GM19395 (cell line): Measurements from ENCODE around the gene CSMD2.

ENCODE experiments used
- ATAC-seq: cut with Tn5 transposase; IDR thresholded peaks from one replicate; pipeline ENCODE4 v1.9.1; 2021; ENCODE audit warnings: mild to moderate bottlenecking, moderate library complexity; ENCODE audit not compliant: unreplicated experiment

Gene CSMD2

GRCh38 chr1:33872683-33873082 lies 292.3 kb downstream of the CSMD2 start:
- no peak for ATAC-seq

- ATAC-seq: no peak
These were observed 292.8 kb downstream of the CSMD2 start for GRCh38 chr1:33872275-33872674.

- ATAC-seq: no peak
These were observed 297.3 kb downstream of the CSMD2 start for GRCh38 chr1:33867684-33868083.

DNA sequence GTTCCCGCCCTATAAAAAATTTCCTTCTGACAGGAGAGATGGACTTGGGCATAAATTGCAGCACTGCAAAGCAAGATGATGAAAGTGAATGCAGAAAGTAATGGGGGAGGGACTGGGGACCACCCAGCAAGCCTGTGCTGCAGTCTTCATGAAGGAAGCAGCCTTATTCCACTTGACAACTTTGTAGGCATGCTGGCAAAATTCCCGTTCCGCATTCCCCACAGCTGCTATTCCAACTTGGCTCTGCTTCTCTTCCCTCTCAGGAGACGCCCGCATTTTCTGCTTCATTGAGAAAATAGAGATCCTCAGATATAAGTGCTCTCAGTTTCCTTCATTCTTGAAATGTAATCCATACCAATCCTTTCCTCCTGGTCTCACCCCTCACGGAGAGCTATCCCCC lies 298.7 kb downstream of the CSMD2 start:
- no peak for ATAC-seq

DNA sequence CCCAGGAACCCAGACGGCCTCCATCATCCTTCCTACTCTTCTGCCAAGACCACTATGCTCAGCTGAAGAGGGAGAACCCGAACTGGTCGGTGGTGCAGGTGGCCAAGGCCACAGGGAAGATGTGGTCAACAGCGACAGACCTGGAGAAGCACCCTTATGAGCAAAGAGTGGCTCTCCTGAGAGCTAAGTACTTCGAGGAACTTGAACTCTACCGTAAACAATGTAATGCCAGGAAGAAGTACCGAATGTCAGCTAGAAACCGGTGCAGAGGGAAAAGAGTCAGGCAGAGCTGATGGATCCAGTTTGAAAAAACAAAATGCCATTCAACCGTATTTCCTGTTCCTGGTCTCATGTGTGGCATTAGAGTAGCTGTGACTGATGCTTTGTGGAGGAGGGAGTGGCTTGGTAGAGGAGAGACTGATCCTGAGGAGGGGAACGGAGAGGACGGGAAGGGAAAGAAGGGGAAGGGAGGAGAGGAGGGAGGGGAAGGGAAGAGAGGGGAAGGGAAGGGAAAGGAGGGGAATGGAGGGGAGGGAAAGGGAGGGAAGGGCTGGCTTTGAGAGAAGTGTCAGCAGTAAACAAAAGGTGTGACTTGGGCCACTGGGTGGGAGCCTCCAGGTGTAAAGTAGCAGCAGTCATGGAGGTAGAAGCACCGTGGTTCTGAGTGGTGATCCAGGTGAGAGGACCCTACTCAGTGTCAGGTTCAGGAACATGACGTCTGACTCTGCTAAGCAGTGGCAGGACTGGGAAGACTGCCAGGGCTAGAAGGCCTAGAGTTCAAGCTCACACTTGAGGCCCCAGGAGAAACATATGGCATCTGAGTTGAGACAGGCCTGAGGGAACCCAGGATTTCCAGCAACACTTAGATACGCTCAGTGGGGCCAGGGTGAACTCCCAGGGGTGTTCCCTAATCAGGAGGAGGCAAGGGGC lies 300.3 kb downstream of the CSMD2 start:
- no peak for ATAC-seq

- no peak for ATAC-seq
These were observed 301.3 kb downstream of the CSMD2 start, which contains the start of gene HMGB4 for GRCh38 chr1:33863779-33864178. TSS of gene HMGB4 (plus strand) at chr1:33864079. CDS start at chr1:33864192, 113 bp downstream.

DNA sequence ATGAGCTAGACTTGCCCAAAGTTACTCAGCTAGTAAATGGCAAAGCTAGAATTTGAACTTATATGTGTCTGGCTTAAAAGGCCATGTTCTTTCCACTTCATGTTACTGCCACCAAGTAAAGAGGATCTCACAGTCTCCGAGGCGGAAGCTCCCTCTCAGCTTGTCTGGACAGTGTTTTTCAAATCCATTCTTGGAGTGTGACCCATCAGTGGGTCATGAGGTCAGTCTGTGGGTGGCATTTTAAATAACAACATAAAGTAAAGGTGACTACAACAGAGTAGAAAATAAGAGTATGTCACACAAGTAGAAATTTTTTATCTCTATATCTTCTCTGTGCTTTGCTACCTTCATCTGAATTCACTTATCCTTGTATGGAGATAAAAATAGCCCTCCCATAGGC lies 304.4 kb downstream of the CSMD2 start:
- no peak for ATAC-seq

- ATAC-seq: no peak
These were observed 310.9 kb downstream of the CSMD2 start for GRCh38 chr1:33854091-33854490.

GRCh38 chr1:33853431-33853830 lies 311.6 kb downstream of the CSMD2 start:
- ATAC-seq: no peak

- no peak for ATAC-seq
These were observed 312.3 kb downstream of the CSMD2 start for GRCh38 chr1:33852711-33853110.

DNA sequence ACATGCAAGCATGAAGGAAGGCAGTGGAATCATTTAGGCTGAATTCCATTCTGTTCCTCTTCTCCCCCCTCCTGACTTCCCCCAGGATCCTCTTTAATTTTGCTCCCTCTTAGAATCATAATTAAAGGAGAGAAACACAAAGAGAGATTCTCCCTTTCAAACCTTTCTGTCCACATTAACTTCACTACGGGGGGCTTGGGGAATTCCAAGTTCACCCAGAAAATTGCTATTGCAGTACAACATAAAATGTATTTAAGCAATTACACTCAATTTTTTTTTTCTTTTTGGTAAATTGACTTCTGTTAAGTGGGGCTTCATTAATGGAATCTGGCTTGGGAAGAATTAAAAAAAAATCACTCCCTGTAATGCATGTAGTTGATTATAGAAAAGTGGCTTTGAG lies 314.5 kb downstream of the CSMD2 start:
- no peak for ATAC-seq

DNA sequence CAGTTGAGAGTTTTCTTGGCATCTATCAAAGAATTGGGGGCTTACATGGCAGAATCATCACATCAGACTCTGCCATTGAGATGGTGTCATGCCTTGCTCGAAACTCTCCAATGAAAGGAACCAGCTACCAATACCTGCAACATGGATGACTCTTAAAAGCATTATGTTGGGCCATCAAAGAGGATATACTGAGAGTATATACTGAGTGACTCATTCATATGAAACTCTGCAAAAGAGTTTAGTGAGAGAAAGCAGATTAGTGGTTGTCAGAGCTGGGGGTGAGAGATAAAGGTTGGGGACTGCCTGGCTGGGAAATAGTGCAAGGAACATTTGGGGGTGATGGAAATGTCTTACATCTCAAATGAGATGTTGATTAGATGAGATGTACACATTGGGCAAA lies 315.8 kb downstream of the CSMD2 start:
- ATAC-seq: no peak

DNA sequence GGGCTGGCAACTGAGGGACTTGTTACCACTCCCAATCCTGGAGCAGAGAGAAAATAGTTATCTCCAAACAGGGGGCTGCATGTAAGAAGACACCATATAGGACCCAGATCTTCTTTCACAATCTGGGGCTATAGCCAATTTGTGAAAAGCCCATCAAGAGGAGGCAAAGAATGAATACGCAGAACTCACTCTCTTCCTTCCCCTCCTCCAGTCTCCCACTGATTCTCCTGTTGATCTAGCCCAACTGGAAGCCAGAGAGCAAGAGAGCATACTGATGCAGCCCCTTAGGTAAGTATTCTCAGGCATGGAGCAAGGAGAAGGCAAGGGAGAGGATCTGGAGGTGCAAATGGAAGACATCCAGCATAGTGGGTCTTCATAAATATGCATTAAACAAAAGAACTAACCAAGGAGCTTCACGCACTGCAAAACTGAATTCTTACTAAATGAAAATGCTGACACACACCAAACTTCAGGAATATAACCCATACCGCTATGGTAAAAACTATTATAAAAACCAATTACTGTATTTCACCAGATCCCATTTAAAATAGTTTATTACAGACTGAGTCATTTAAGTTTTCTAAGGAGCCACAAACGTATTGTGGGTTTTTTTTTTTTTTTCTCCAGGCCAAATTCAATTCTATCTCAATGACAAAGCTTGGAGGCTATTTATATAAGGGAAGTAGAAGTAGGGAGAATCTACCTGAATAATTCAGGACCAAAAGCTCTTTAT lies 316.7 kb downstream of the CSMD2 start:
- ATAC-seq: no peak

DNA sequence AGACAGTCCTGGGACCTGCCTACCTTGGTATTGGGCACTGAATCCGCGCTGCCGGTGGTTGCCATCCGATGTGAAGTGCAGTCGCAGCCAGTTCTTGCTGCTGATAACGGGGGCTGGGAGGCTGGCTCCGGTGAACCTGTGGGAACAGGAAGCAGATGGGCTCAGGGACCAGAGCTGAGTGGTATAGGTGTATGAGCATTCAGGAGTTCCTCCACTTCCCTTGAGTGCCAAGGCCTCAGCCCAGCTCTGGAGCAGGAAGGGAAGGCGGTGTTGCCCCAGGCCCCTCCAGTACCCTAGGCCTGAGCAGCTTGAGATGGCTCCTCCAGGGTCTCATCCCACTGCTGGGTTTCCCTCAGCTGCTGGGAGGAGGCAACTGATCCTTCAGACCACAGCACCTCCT lies 318.2 kb downstream of the CSMD2 start:
- ATAC-seq: no peak

- ATAC-seq: no peak
These were observed 320.9 kb downstream of the CSMD2 start for GRCh38 chr1:33844166-33844565.

DNA sequence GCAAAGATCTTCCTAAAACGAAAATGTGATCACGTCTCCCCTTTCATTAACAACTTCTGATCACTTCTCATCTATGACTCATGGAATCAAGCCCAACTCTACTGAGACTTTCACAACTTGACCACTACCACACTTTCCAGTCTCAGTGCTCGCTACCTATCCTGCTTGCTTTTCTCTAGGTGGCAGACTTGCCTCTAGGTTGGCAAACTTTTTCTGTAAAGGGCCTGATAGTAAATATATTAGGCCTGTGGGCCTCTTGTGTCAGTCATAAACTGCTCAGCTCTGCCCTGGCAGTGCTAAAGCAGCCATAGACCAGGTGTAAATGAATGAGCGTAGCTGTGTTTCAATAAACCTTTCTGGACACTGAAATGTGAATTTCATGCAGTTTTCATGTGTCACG lies 322.7 kb downstream of the CSMD2 start:
- no peak for ATAC-seq

- no peak for ATAC-seq
These were observed 323.5 kb downstream of the CSMD2 start for GRCh38 chr1:33841494-33841893.

DNA sequence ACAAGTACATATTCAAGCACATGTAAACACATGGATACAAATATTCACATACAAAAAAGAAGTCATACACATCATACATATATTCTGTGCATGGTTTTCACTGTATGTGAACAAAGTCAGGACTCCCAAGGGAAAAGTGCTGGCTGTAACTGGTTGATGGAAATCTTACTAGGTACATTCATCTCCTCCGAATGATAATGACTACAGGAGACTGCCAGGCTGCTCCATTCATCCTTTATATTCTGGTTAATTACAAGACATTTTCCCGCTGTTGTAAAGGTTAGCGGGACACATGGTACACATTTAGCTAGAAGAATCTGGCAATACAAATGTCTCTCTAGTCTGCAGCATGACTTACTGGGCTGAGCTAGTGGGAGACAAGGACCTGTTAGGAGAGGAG lies 327.4 kb downstream of the CSMD2 start:
- ATAC-seq: no peak

DNA sequence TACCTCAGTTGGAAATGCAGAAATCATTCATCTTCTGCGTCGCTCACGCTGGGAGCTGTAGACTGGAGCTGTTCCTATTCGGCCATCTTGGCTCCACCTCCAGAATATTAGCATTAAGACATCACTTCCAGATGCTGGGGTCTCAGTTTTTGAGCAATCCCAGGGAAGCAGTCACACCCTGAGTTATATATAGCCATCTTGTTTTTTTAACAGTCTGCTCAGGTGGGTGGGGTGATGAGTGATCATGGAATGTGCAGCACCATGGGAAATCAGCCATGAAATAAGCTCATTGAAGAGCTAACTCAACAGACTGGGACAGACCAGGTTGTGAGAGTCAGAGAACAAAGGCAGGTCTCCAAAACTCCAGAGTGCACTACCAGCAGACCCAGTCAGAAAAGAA lies 328.1 kb downstream of the CSMD2 start:
- no peak for ATAC-seq

DNA sequence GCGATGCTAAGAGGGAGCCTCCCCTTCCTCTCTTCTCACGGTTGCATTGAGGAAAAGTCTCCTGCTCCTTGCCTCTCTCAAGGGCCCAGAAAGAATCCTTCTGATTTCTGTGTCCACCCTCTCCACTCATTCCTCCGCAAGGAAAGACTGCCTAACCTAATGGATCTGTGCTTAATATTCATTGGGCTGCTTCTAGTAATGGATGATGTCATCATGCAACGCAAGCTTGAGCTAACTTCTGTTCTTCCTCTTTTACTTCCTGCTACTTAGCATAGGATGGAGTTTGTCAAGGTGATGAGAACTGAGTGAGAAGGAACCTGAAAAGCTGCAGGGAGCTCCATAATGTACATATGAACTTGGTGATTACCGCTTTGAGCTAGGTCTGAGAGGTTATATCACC lies 336.4 kb downstream of the CSMD2 start:
- ATAC-seq: no peak

DNA sequence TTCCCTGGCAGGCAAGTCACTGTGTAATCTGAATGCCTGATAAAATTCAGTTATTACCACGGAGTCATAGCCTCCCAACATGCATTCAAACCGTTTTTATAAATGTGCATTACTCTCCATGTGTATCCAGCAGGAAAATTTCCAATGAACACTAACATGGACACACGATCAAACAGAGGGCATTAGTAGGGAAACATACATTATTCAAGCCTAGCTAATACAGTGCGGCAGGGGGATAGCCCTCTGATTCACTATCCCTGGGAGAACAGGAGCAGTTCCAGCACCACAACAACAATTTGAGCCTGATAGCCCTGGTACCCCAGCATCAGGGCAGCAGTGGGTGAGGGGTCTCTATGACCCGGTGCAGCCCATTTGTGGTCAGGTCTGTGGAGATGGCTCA lies 337.0 kb downstream of the CSMD2 start:
- ATAC-seq: no peak

DNA sequence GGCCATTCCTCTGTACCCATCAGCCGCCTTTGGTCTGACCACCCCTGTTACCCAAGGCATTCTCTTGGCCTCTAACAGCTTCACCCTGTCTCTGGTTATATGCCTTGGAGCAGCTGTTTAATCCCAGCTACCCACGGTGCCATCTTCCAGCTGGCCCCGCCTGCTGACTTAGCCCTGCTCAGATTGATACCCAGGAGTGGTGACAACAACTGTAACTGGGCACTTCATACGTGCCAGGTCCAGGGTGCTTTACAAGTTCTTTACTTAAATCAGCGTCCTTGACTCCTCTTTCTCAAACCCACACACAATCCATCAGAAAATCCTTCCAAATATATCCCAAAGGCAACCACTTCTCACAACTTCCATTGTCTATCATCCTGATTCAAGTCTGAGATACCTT lies 338.3 kb downstream of the CSMD2 start:
- ATAC-seq: no peak
